Nephron progenitor cell (in vitro differentiated cells): Measurements from ENCODE around the gene NCAPG2.
"Not testable (repeated sequence)": the region's sequence is repeated elsewhere in the genome, so short reads cannot be mapped to it uniquely, and the experiment has no call there.

ENCODE experiments used
- DNase-seq: peaks from one replicate; pipeline ENCODE4 v3.0.0; 2021
- H3K27ac Mint-ChIP-seq: 2 replicates; pipeline ENCODE4 v1.8.0; 2021; ENCODE audit warnings: mild to moderate bottlenecking, moderate library complexity, mixed read lengths
- H3K27me3 Mint-ChIP-seq: 2 replicates; pipeline ENCODE4 v1.8.0; 2021; ENCODE audit warnings: mild to moderate bottlenecking, low read depth, mixed read lengths; ENCODE audit not compliant: poor library complexity
- H3K36me3 Mint-ChIP-seq: 2 replicates; pipeline ENCODE4 v1.8.0; 2021; ENCODE audit warnings: low read depth, mixed read lengths
- H3K4me1 Mint-ChIP-seq: 2 replicates; pipeline ENCODE4 v1.8.0; 2021; ENCODE audit warnings: mixed read lengths
- H3K4me3 Mint-ChIP-seq: 2 replicates; pipeline ENCODE4 v1.8.0; 2021; ENCODE audit warnings: mild to moderate bottlenecking, moderate library complexity, mixed read lengths
- H3K9me3 Mint-ChIP-seq: 2 replicates; pipeline ENCODE4 v1.8.0; 2021; ENCODE audit warnings: mild to moderate bottlenecking, moderate library complexity, mixed read lengths
- CTCF ChIP-seq: fragments of 200-600 bp; sonication (generic); IDR thresholded peaks from 2 replicates; pipeline ENCODE4 v1.5.0; 2021; ENCODE audit warnings: antibody characterized with exemption

The NCAPG2 gene

GRCh38 chr7:158682456-158682855 lies 22.1 kb downstream of the NCAPG2 start:
- Mint-ChIP-seq H3K27me3 (no peaks in the 10 kb centered on the region), H3K4me3 (no peak overlapping the region), H3K4me1 (no peaks in the 10 kb centered on the region), H3K36me3 (peaks cover 29% of the 10 kb centered on the region), H3K9me3 (no peaks in the 10 kb centered on the region), H3K27ac (no peak overlapping the region)
- TF ChIP-seq CTCF = no peak
- no peak for DNase-seq

- no peak for DNase-seq
- Mint-ChIP-seq H3K4me1 (no peaks in the 10 kb centered on the region), H3K9me3 (no peaks in the 10 kb centered on the region), H3K4me3 (no peak overlapping the region), H3K36me3 (peaks cover 34% of the 10 kb centered on the region), H3K27ac (no peak overlapping the region), H3K27me3 (no peaks in the 10 kb centered on the region)
- TF ChIP-seq CTCF = no peak
Observed at GRCh38 chr7:158680754-158681153, 23.9 kb downstream of the NCAPG2 start.

- Mint-ChIP-seq H3K4me3 (no peak overlapping the region), H3K9me3 (no peaks in the 10 kb centered on the region), H3K4me1 (no peaks in the 10 kb centered on the region), H3K27me3 (no peaks in the 10 kb centered on the region), H3K36me3 (peaks cover 46% of the 10 kb centered on the region), H3K27ac (no peak overlapping the region)
- no peak for TF ChIP-seq CTCF
- DNase-seq = no peak
Observed at GRCh38 chr7:158676906-158677305, 27.7 kb downstream of the NCAPG2 start.

- Mint-ChIP-seq H3K4me3 (no peak overlapping the region), H3K27ac (no peak overlapping the region), H3K4me1 (no peaks in the 10 kb centered on the region), H3K36me3 (peaks cover 49% of the 10 kb centered on the region), H3K27me3 (no peaks in the 10 kb centered on the region), H3K9me3 (no peaks in the 10 kb centered on the region)
- no peak for DNase-seq
- TF ChIP-seq CTCF = no peak
Observed at GRCh38 chr7:158676171-158676840, 28.3 kb downstream of the NCAPG2 start.

GRCh38 chr7:158672975-158673374 lies 31.6 kb downstream of the NCAPG2 start:
- TF ChIP-seq CTCF = no peak
- H3K27me3 Mint-ChIP-seq = no peaks in the 10 kb centered on the region
- no peak for DNase-seq
- H3K36me3 Mint-ChIP-seq = peaks cover 58% of the 10 kb centered on the region
- H3K9me3 Mint-ChIP-seq = no peaks in the 10 kb centered on the region
- no peak overlapping the region for H3K27ac Mint-ChIP-seq
- H3K4me1 Mint-ChIP-seq = no peaks in the 10 kb centered on the region
- H3K4me3 Mint-ChIP-seq = no peak overlapping the region

- not testable (repeated sequence) for H3K27ac Mint-ChIP-seq, H3K4me1 Mint-ChIP-seq, H3K27me3 Mint-ChIP-seq, H3K9me3 Mint-ChIP-seq, DNase-seq, H3K4me3 Mint-ChIP-seq
- peaks cover 51% of the 10 kb centered on the region for H3K36me3 Mint-ChIP-seq
Observed at GRCh38 chr7:158668086-158668485, 36.5 kb downstream of the NCAPG2 start.

- not testable (repeated sequence) for H3K9me3 Mint-ChIP-seq, H3K4me3 Mint-ChIP-seq, H3K4me1 Mint-ChIP-seq, H3K27ac Mint-ChIP-seq, H3K27me3 Mint-ChIP-seq, DNase-seq
- peaks cover 53% of the 10 kb centered on the region for H3K36me3 Mint-ChIP-seq
Observed at GRCh38 chr7:158666966-158667678, 37.5 kb downstream of the NCAPG2 start.
